K562 (cell line): ENCODE measurements around the gene USP35. TPM values are rescaled to one million over a fixed set of nuclear protein-coding genes. Genes with fewer than 3 reads are reported as not detected.

ENCODE experiments used
- ATAC-seq: fragments of 200-7000 bp; cut with Tn5 transposase; 3 replicates; pipeline ENCODE4 v1.9.1; 2020; ENCODE audit warnings: moderate library complexity
- BruUV-seq: library from RNA; stranded (reverse); fragments of 400-500 nt; replicated peaks from 2 replicates; lab custom pipeline; 2021; lab: Mats Ljungman, UMichigan
- CTCF ChIA-PET: fragments of 300-600 bp; formaldehyde crosslinking; extraction: SDS; loops from one replicate; lab custom pipeline; 2021; ENCODE audit warnings: low intra/inter-chr PET ratio; lab: Yijun Ruan, JAX
- POLR2A ChIA-PET: fragments of 300-600, 350-650 bp; sonication (Branson Sonifier 250); formaldehyde crosslinking; extraction: SDS; loops from one replicate; lab custom pipeline; 2021; ENCODE audit warnings: antibody characterized with exemption, inconsistent platforms; lab: Yijun Ruan, JAX
- DNase-seq, 4 experiments: peaks; one replicate each; pipeline versions ENCODE4 v3.0.0 to v3.0.0-alpha.2; 2011 to 2018; ENCODE audit warnings: low spot score in 3 of 4, mixed read lengths in 3 of 4; ENCODE audit errors: extremely low read depth in 1 of 4
- FAIRE-seq: peaks from 2 replicates; lab custom pipeline; 2011; peaks lifted over from hg19 to GRCh38; lab: Jason Lieb, UNC
- H2AFZ ChIP-seq: 2 replicates; pipeline ENCODE4 v1.6.0; 2011; ENCODE audit warnings: low read depth, low read length, control low read depth, inconsistent platforms
- H3K27ac ChIP-seq: fragments of 200-600 bp; 3 replicates; pipeline ENCODE4 v1.8.0; 2011; ENCODE audit warnings: low read depth, mild to moderate bottlenecking, control low read depth, inconsistent platforms, low read length, moderate library complexity, mixed read lengths; ENCODE audit errors: extremely low read depth
- H3K27me3 ChIP-seq, 2 experiments: fragments of 300-600 bp in 1 of 2; 2 replicates in 1 of 2; 3 replicates in 1 of 2; pipeline versions ENCODE4 v1.6.0 to v1.8.0; 2011; ENCODE audit warnings: inconsistent platforms in 2 of 2, low read length in 2 of 2, mild to moderate bottlenecking in 1 of 2, mixed read lengths in 1 of 2, moderate library complexity in 1 of 2; ENCODE audit not compliant: control insufficient read depth in 2 of 2, insufficient read depth in 2 of 2
- H3K36me3 ChIP-seq: fragments of 300-600 bp; 3 replicates; pipeline ENCODE4 v1.8.0; 2011; ENCODE audit warnings: mild to moderate bottlenecking, low read length, inconsistent platforms; ENCODE audit not compliant: control insufficient read depth, insufficient read depth
- H3K4me1 ChIP-seq, 2 experiments: fragments of 200-600 bp in 1 of 2; replicated peaks in 1 of 2; 2 replicates in 1 of 2; 3 replicates in 1 of 2; pipeline versions ENCODE4 v1.5.1 to v1.8.0; 2011; ENCODE audit warnings: inconsistent platforms in 2 of 2, low read length in 2 of 2, mild to moderate bottlenecking in 1 of 2, mixed read lengths in 1 of 2, moderate library complexity in 1 of 2; ENCODE audit not compliant: control insufficient read depth in 2 of 2, insufficient read depth in 2 of 2
- H3K4me2 ChIP-seq: 2 replicates; pipeline ENCODE4 v1.6.1; 2011; ENCODE audit warnings: low read length, control low read depth, inconsistent platforms, mixed read lengths; ENCODE audit not compliant: insufficient read depth
- H3K4me3 ChIP-seq: fragments of 200-600 bp; sonication (generic), shearing (Covaris generic); 2 replicates; pipeline ENCODE4 v1.5.1; 2016; ENCODE audit warnings: control low read depth, inconsistent platforms
- H3K79me2 ChIP-seq: fragments of 200-600 bp; 3 replicates; pipeline ENCODE4 v1.8.0; 2011; ENCODE audit warnings: low read length, inconsistent platforms; ENCODE audit not compliant: control insufficient read depth, insufficient read depth
- H3K9ac ChIP-seq, 2 experiments: 2 replicates each; pipeline versions ENCODE4 v1.6.0 to v1.6.1; 2011; ENCODE audit warnings: low read depth in 2 of 2, low read length in 2 of 2, control low read depth in 1 of 2, inconsistent platforms in 1 of 2, mild to moderate bottlenecking in 1 of 2, mixed read lengths in 1 of 2; ENCODE audit not compliant: insufficient read depth in 1 of 2
- H3K9me1 ChIP-seq: one replicate; pipeline ENCODE4 v1.6.0; 2011; ENCODE audit warnings: inconsistent platforms, mild to moderate bottlenecking, low read length, moderate library complexity; ENCODE audit not compliant: control insufficient read depth, insufficient read depth
- H3K9me3 ChIP-seq: replicated peaks from 2 replicates; pipeline ENCODE4 v1.5.1; 2011; ENCODE audit warnings: low read depth, low read length, inconsistent platforms; ENCODE audit not compliant: control insufficient read depth, insufficient read depth
- H4K20me1 ChIP-seq: replicated peaks from 2 replicates; pipeline ENCODE4 v1.6.1; 2011; ENCODE audit warnings: low read length, inconsistent platforms, mixed read lengths; ENCODE audit not compliant: control insufficient read depth, insufficient read depth
- GABPB2 ChIP-seq: fragments of 250-450 bp; sonication (Bioruptor Pico); conservative IDR thresholded peaks from 2 replicates; pipeline ENCODE4 v1.5.1; 2021; ENCODE audit warnings: mild to moderate bottlenecking
- PHF20 ChIP-seq: fragments of 450-650 bp; IDR thresholded peaks from 2 replicates; pipeline ENCODE4 v1.6.1; 2018; ENCODE audit not compliant: partially characterized antibody
- ZBTB33 ChIP-seq: sonication (generic); formaldehyde crosslinking; IDR thresholded peaks from 2 replicates; pipeline ENCODE4 v1.8.1; 2023; ENCODE audit warnings: mild to moderate bottlenecking, missing genetic modification reagents
- ZC3H8 ChIP-seq: fragments of 450-650 bp; IDR thresholded peaks from 2 replicates; pipeline ENCODE4 v1.6.1; 2017
- ZNF655 ChIP-seq: fragments of 250-450 bp; sonication (Bioruptor Pico); IDR thresholded peaks from 2 replicates; pipeline ENCODE4 v1.5.0; 2021
- WGBS: fragments of 100-300 bp; shearing (Covaris generic); methylation state at CpG from one replicate; pipeline ENCODE4 v1.1.6; 2016; ENCODE audit warnings: low coverage, mixed read lengths; ENCODE audit not compliant: insufficient coverage; ENCODE audit errors: missing lambda C conversion rate; 5-methylcytosine and 5-hydroxymethylcytosine counted together
- in situ Hi-C: fragments of 300-500 bp; cut with MboI; formaldehyde crosslinking; loops from 4 replicates; pipeline ENCODE4 v1.15.0; 2018; ENCODE audit warnings: inconsistent platforms, mixed read lengths
- intact Hi-C: fragments of 100-400 bp; cut with micrococcal nuclease; formaldehyde crosslinking; loops from 2 replicates; pipeline ENCODE4 v1.14.2; 2022
- polyA plus RNA-seq, 8 experiments: library from polyadenylated mRNA; depleted of rRNA in 4 of 8; stranded (reverse) in 5 of 8; unstranded in 3 of 8; fragments of >200 nt; fragmentation: Nextera tagmentation in 2 of 8; fragmentation: Illumina TruSeq in 1 of 8; extraction: Ambion mirVana in 2 of 8; extraction: Trizol in 1 of 8; gene quantifications; 2 replicates each; pipeline versions ENCODE4 v1.2.1 to v1.2.3, GENCODE V29; 2011 to 2014; ENCODE audit warnings: inconsistent platforms in 1 of 8, missing spikeins in 1 of 8
- total RNA-seq, 7 experiments: library from RNA; depleted of rRNA in 6 of 7; stranded (reverse); fragments of >200 nt in 6 of 7; fragmentation: Illumina TruSeq in 2 of 7; extraction: Trizol in 2 of 7; gene quantifications; 2 replicates each; pipeline versions ENCODE4 v1.2.1 to v1.2.3, GENCODE V29; 2011 to 2021; ENCODE audit warnings: low replicate concordance in 1 of 7

Gene USP35
- total and polyA plus RNA-seq, 9 of the 15 experiments (the other 6 are each of a cell fraction or from before 2014, with no cell fraction given) = 0.01 to 4.8 (median 3.6) TPM

GRCh38 chr11:78197816-78198215, 9.1 kb downstream of the USP35 start:
- POLR2A ChIA-PET = no interaction called here

More at GRCh38 chr11:78197816-78198215, 9.1 kb downstream of the USP35 start:
- intact Hi-C loops (no loop called here), in situ Hi-C loops (no loop called here)
- ATAC-seq (peak; percentile 72), DNase-seq (peak in 2 of 4 experiments; percentile 30 to 37), FAIRE-seq (no peak)
- no peak overlapping the region for H3K9ac ChIP-seq
- H3K4me1 ChIP-seq = peaks cover 3 to 18% of the 10 kb centered on the region in 2 experiments
- no peaks in the 10 kb centered on the region; the same call in 2 of the 3 replicates for H3K79me2 ChIP-seq
- BruUV-seq = no TSS peak
- H3K36me3 ChIP-seq = peaks cover 7% of the 10 kb centered on the region; the same call in 1 of the 3 replicates
- no peak overlapping the region for H3K4me2 ChIP-seq
- H3K9me3 ChIP-seq = no peaks in the 10 kb centered on the region
- no peaks in the 10 kb centered on the region for H3K27me3 ChIP-seq
- CTCF ChIA-PET = no interaction called here
- no peak overlapping the region for H3K4me3 ChIP-seq
- no peak overlapping the region for H3K27ac ChIP-seq
- H4K20me1 ChIP-seq = 0 out of 2 replicates have a peak, but pooled peaks cover 6% of the 10 kb centered on the region
- no peaks in the 10 kb centered on the region for H3K9me1 ChIP-seq
- no peak overlapping the region for H2AFZ ChIP-seq
- WGBS = 56% methylated on average over 8 of the region's 8 CpGs
- TF ChIP-seq ZC3H8 = no peak
- TF ChIP-seq ZNF655 = no peak
- no peak for TF ChIP-seq GABPB2 (CRISPR knock-in tag)
- TF ChIP-seq ZBTB33 (CRISPR knock-in tag) = peak; percentile 81
- no peak for TF ChIP-seq PHF20
